Activated naive CD4-positive, alpha-beta T cell treated with anti-CD3 and anti-CD28 coated beads, Interleukin-2, amount 10 ng/mL, durations not matched to agents 5 hours and 36 hours (primary cell): ENCODE data around the gene NPY2R. TPM values are rescaled to one million over a fixed set of nuclear protein-coding genes. Genes with fewer than 3 reads are reported as not detected.

Source experiments
- total RNA-seq, 2 experiments: library from RNA; stranded (reverse); gene quantifications; one replicate each; pipeline ENCODE4 v1.2.3, GENCODE V29; 2021

NPY2R gene
- not detected for total RNA-seq

DNA sequence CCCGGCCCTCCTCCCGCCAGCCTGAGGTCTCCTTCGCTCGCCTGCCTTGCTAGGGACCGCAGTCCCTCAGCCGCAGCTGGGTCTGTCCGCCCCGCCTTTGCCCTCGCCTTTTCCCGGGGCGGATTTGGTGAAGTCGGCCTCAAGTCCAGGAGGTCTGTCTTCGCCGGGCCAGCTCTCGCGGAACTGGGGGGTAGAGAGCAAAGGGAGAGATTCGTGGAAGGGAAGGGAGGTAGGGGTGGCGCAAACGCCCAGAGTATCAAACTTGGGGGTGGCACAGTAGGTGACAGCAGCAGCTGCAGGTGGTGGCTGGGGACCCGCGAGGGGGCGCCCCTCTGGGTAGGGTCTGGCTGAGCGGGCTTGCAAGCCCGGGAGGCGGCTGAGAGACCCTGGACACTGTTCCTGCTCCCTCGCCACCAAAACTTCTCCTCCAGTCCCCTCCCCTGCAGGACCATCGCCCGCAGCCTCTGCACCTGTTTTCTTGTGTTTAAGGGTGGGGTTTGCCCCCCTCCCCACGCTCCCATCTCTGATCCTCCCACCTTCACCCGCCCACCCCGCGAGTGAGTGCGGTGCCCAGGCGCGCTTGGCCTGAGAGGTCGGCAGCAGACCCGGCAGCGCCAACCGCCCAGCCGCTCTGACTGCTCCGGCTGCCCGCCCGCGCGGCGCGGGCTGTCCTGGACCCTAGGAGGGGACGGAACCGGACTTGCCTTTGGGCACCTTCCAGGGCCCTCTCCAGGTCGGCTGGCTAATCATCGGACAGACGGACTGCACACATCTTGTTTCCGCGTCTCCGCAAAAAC lies at the start of gene NPY2R:
Gene NPY2R, plus strand, starts transcription at position 379 of the 797 bp plus-strand sequence. CDS start 5,304 bp downstream, outside the sequence.

Other genes with a start within 250 kb of the NPY2R start
- gene MAP9, start 168.3 kb downstream of the NPY2R start, total RNA-seq: 1 to 10 TPM; 2.3 to 2.5 TPM